IPS-15b (cell line): ENCODE data around the gene TECTA.

Experiments
- H3K27me3 ChIP-seq: one replicate; pipeline ENCODE4 v1.6.1; 2013; ENCODE audit warnings: low read length; ENCODE audit not compliant: control insufficient read depth, insufficient read depth
- H3K36me3 ChIP-seq: one replicate; pipeline ENCODE4 v1.6.1; 2013; ENCODE audit warnings: low read length; ENCODE audit not compliant: control insufficient read depth, insufficient read depth
- H3K4me1 ChIP-seq: one replicate; pipeline ENCODE4 v1.6.1; 2013; ENCODE audit warnings: mild to moderate bottlenecking, low read length; ENCODE audit not compliant: control insufficient read depth, insufficient read depth
- H3K4me3 ChIP-seq: one replicate; pipeline ENCODE4 v1.5.1; 2013; ENCODE audit warnings: low read depth, low read length
- H3K9ac ChIP-seq: one replicate; pipeline ENCODE4 v1.6.1; 2013; ENCODE audit warnings: low read depth, mild to moderate bottlenecking, low read length
- H3K9me3 ChIP-seq: one replicate; pipeline ENCODE4 v1.6.1; 2013; ENCODE audit warnings: mild to moderate bottlenecking, low read length; ENCODE audit not compliant: control insufficient read depth, insufficient read depth

The TECTA gene

DNA sequence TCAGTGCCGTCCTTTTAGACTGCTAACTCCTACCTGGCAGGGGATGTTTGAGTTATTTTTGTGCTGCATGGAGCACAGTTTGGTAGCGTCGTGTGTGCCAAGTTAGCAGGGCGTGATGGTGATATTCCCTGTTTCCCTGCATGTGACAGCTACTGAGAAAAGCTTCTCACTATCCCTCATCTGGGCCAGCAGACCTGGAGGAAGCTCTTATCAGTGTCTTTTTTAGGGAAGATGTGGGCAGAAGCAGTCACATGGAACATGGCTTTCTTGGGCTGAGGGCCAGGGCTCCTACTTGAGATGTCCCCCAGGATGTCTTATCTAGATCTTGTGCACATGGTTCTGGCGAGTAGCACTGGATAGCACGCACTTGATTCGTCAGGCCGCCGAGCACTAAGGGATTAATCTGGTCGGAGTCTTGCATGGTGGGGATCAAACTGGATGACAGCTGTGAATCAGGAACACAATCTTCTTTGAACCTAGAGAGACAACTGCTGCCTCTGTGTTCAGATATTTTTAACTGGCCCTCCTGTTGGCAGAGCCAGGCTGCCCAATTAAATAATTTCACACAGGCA is 33.8 kb downstream of the TECTA start:
- Histone ChIP-seq H3K27me3 (no peaks in the 10 kb centered on the region), H3K4me1 (no peaks in the 10 kb centered on the region), H3K9ac (no peak overlapping the region), H3K36me3 (no peaks in the 10 kb centered on the region), H3K4me3 (no peak overlapping the region), H3K9me3 (no peaks in the 10 kb centered on the region)

DNA sequence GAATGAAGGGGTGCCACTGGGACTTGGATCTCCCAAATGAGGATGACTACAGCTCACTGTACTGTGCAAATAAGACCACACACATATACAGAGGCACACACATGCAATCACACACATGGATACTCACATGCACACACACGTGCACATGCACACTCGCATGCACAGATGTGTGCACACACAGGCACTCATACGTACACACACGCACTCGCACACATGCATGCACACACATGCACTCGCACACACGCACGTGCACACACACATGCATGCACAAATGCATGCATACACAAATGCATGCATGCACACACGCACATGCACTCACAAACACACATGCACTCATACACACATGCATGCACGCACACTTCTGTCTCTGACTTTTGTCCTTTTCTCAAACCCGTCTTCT is 36.0 kb downstream of the TECTA start:
- H3K4me3 ChIP-seq = no peak overlapping the region

GRCh38 chr11:121138259-121138658 is 37.2 kb downstream of the TECTA start:
- Histone ChIP-seq H3K4me1 (no peaks in the 10 kb centered on the region), H3K9ac (no peak overlapping the region), H3K36me3 (no peaks in the 10 kb centered on the region), H3K27me3 (no peaks in the 10 kb centered on the region), H3K9me3 (no peaks in the 10 kb centered on the region), H3K4me3 (no peak overlapping the region)

More for the DNA sequence above, 36.0 kb downstream of the TECTA start:
- Histone ChIP-seq H3K4me1 (no peaks in the 10 kb centered on the region), H3K9me3 (no peaks in the 10 kb centered on the region), H3K9ac (no peak overlapping the region), H3K27me3 (no peaks in the 10 kb centered on the region), H3K36me3 (no peaks in the 10 kb centered on the region)

DNA sequence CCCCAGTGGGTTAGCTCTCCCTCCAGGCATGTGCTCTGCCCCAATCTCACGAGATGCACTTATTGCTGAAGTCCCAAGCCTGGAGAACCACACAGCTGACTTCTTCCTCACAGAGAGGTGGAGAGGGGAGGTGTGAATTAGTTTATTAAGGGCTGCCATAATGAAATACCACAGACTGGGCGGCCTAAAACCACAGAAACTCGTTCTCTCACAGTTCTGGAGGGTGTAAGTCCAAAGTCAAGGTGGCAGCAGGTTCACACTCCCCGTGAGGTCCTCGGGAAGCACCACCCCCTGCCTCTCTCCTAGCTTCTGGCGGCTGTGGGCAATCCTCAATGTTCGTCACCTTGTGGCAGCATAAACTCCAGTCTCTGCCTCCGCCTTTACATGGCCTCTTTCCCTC is 39.3 kb downstream of the TECTA start:
- Histone ChIP-seq H3K9ac (no peak overlapping the region), H3K36me3 (no peaks in the 10 kb centered on the region), H3K27me3 (no peaks in the 10 kb centered on the region), H3K4me3 (no peak overlapping the region), H3K9me3 (no peaks in the 10 kb centered on the region), H3K4me1 (no peaks in the 10 kb centered on the region)

DNA sequence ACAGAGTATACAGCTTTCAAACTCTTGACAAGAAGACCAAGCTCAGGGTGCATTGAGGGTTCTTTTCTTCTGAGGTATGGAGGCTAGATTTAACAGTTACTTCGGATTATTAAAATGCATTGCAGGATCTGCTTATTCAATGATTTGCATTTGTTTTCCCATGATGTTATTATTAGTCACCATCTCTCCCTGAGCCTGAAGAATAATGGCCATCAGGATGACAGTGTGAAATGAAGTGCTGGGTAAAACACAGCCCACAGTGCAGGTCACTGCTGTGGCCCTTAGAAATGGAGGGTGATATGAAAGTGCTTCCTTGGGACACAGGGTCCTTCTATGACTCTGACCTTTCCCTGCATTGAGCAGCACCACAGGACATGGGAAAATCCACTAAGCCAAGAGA is 40.0 kb downstream of the TECTA start:
- no peaks in the 10 kb centered on the region for H3K27me3 ChIP-seq
- no peaks in the 10 kb centered on the region for H3K36me3 ChIP-seq
- H3K4me1 ChIP-seq = no peaks in the 10 kb centered on the region
- no peak overlapping the region for H3K4me3 ChIP-seq
- no peak overlapping the region for H3K9ac ChIP-seq
- H3K9me3 ChIP-seq = no peaks in the 10 kb centered on the region

GRCh38 chr11:121143921-121144320 is 42.9 kb downstream of the TECTA start:
- H3K27me3 ChIP-seq = no peaks in the 10 kb centered on the region
- no peak overlapping the region for H3K9ac ChIP-seq
- no peaks in the 10 kb centered on the region for H3K4me1 ChIP-seq
- H3K9me3 ChIP-seq = no peaks in the 10 kb centered on the region
- H3K4me3 ChIP-seq = no peak overlapping the region
- H3K36me3 ChIP-seq = no peaks in the 10 kb centered on the region

- Histone ChIP-seq H3K27me3 (no peaks in the 10 kb centered on the region), H3K4me1 (no peaks in the 10 kb centered on the region), H3K9me3 (no peaks in the 10 kb centered on the region), H3K4me3 (no peak overlapping the region), H3K9ac (no peak overlapping the region), H3K36me3 (no peaks in the 10 kb centered on the region)
Measured at GRCh38 chr11:121144723-121145122, 43.7 kb downstream of the TECTA start.

- Histone ChIP-seq H3K9me3 (no peaks in the 10 kb centered on the region), H3K36me3 (no peaks in the 10 kb centered on the region), H3K4me1 (no peaks in the 10 kb centered on the region), H3K27me3 (no peaks in the 10 kb centered on the region), H3K9ac (no peak overlapping the region), H3K4me3 (no peak overlapping the region)
Measured at GRCh38 chr11:121145826-121146225, 44.8 kb downstream of the TECTA start.

DNA sequence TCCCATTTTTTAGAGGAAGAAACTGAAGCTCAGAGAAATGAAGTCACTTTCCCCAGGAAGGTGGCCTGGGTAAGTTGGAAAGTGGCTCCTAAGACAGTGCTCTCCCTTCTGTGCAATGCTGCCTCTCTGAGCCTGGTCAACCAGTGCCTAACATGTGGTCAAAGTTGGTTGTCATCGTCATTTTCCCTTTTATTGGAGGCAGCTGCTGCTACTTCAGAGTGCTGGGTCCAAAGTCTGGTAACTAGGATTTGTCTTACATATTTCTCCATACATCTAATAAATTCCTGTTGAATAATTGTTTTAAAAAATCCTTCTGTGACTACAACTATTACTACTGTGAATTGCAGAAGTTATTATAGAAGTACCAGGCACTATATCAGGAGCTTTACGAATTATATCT is 48.1 kb downstream of the TECTA start:
- H3K9me3 ChIP-seq = no peaks in the 10 kb centered on the region
- no peaks in the 10 kb centered on the region for H3K27me3 ChIP-seq
- no peak overlapping the region for H3K9ac ChIP-seq
- no peaks in the 10 kb centered on the region for H3K4me1 ChIP-seq
- no peak overlapping the region for H3K4me3 ChIP-seq
- no peaks in the 10 kb centered on the region for H3K36me3 ChIP-seq

GRCh38 chr11:121151207-121151688 is 50.2 kb downstream of the TECTA start:
- Histone ChIP-seq H3K36me3 (no peaks in the 10 kb centered on the region), H3K9me3 (no peaks in the 10 kb centered on the region), H3K4me3 (no peak overlapping the region), H3K4me1 (no peaks in the 10 kb centered on the region), H3K27me3 (no peaks in the 10 kb centered on the region), H3K9ac (no peak overlapping the region)

DNA sequence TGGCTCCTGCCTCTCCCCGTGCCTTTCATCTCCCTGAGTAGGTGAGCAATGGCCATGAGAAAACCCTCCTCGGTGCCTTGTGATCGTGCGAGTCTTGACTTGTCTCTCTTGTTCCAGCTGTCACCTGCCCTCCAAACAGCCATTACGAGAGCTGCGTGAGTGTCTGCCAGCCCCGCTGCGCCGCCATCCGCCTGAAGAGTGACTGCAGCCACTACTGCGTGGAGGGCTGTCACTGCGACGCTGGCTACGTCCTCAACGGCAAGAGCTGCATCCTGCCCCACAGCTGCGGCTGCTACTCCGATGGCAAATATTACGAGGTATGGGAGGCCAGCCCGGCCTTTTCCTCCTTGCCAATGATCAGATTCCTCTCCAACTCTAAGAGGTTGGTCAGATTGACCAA is 51.7 kb downstream of the TECTA start:
- no peaks in the 10 kb centered on the region for H3K9me3 ChIP-seq
- H3K4me1 ChIP-seq = no peaks in the 10 kb centered on the region
- no peaks in the 10 kb centered on the region for H3K36me3 ChIP-seq
- no peak overlapping the region for H3K4me3 ChIP-seq
- no peaks in the 10 kb centered on the region for H3K27me3 ChIP-seq
- no peak overlapping the region for H3K9ac ChIP-seq

DNA sequence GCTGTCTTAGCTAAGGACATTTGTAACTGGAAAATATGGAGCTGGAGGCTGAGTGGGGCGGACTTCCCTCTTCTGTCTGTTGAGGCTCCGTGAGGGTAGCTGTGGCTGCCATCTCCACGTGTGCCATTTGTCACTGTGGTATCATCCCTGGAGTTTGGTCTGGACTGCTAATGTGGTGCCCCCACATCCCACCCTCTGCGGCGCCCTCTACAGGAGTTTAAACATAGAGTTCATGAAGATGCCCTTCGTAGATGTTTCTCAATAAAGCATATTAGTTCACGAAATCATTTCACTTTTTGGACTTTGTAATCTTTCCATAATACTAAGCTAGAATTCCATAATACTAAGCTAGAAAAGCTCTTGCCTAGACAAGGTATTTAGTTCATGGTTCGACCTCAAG is 52.4 kb downstream of the TECTA start:
- no peaks in the 10 kb centered on the region for H3K4me1 ChIP-seq
- H3K4me3 ChIP-seq = no peak overlapping the region
- H3K9me3 ChIP-seq = no peaks in the 10 kb centered on the region
- no peaks in the 10 kb centered on the region for H3K36me3 ChIP-seq
- no peaks in the 10 kb centered on the region for H3K27me3 ChIP-seq
- no peak overlapping the region for H3K9ac ChIP-seq
